Measurements from ENCODE around the gene DLG2. TPM values are rescaled to one million over a fixed set of nuclear protein-coding genes. Genes with fewer than 3 reads are reported as not detected.

The DLG2 gene
- total and polyA plus RNA-seq, 3 experiments from 2014 or later: 0.81 to 1.5 (median 1.3) TPM

DNA sequence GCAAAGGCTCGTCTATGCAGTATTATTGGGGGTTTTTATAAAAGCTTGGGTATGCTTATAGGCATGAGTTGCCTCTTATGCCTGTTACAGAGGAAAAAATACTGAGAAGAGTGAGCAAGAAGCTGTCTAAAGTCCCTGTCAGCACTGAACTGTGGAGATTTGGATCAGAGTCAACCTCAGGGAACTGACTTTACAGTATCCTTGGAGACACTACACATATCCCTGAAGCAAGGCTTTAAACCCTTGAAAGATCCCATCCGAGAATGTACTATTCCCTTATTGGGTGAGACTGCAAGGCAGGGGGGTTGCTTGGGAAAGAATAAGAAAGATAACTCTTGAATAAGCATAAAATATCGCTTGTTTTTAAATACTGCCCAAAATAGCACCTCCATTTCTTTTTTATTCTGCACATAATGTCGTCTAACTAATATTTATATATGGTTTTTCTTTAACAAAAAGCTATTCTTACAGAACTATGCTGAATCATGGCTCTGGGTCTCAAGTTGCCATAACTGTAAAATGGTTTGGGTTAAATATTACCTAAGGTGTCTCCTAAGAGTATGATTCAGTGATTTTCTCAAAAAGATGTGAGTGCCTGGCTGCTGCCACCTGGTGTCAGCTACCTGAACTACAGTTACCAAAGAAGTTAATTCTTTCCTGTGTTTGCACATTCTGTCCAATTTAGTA is 1062.8 kb downstream of the DLG2 start:
- Mint-ChIP-seq H3K36me3 (no peaks in the 10 kb centered on the region), H3K9me3 (peaks cover 0 to 18% (median 5%) of the 10 kb centered on the region in 5 donors), H3K27me3 (no peaks in the 10 kb centered on the region), H3K4me1 (no peaks in the 10 kb centered on the region), H3K4me3 (no peak overlapping the region), H3K27ac (no peak overlapping the region)
- ChIA-PET CTCF (no interaction called here), POLR2A (no interaction called here)
- no peak overlapping the region for H3K27ac ChIP-seq (ENCODE audit: low read depth, low read length)
- DNase-seq: no peak
- no peaks in the 10 kb centered on the region for H3K4me1 ChIP-seq (ENCODE audit: insufficient read depth, low read length)
- no peak overlapping the region for H3K4me3 ChIP-seq (ENCODE audit: low read length)
- no peaks in the 10 kb centered on the region for H3K36me3 ChIP-seq (ENCODE audit: insufficient read depth, low read length)
- no peaks in the 10 kb centered on the region for H3K27me3 ChIP-seq (ENCODE audit: insufficient read depth, low read length, poor library complexity, severe bottlenecking)
- H3K9me3 ChIP-seq (ENCODE audit: low read length): no peaks in the 10 kb centered on the region

- no peaks in the 10 kb centered on the region for H3K4me1 Mint-ChIP-seq
- POLR2A ChIA-PET: no interaction called here
- no peak for DNase-seq
- no peaks in the 10 kb centered on the region for H3K36me3 Mint-ChIP-seq
- H3K4me1 ChIP-seq (ENCODE audit: insufficient read depth, low read length): no peaks in the 10 kb centered on the region
- no peaks in the 10 kb centered on the region for H3K9me3 ChIP-seq (ENCODE audit: low read length)
- H3K4me3 Mint-ChIP-seq: no peak overlapping the region
- H3K9me3 Mint-ChIP-seq: peaks cover 0 to 18% (median 3%) of the 10 kb centered on the region in 5 donors
- CTCF ChIA-PET: no interaction called here
- no peak overlapping the region for H3K27ac ChIP-seq (ENCODE audit: low read depth, low read length)
- no peaks in the 10 kb centered on the region for H3K27me3 Mint-ChIP-seq
- no peaks in the 10 kb centered on the region for H3K27me3 ChIP-seq (ENCODE audit: insufficient read depth, low read length, poor library complexity, severe bottlenecking)
- no peak overlapping the region for H3K4me3 ChIP-seq (ENCODE audit: low read length)
- no peak overlapping the region for H3K27ac Mint-ChIP-seq
- no peaks in the 10 kb centered on the region for H3K36me3 ChIP-seq (ENCODE audit: insufficient read depth, low read length)
Observed at GRCh38 chr11:84563356-84563755, 1063.8 kb downstream of the DLG2 start.

- no peaks in the 10 kb centered on the region for H3K4me1 Mint-ChIP-seq
- H3K9me3 Mint-ChIP-seq: peaks cover 0 to 7% (median 4%) of the 10 kb centered on the region in 5 donors
- Histone ChIP-seq H3K9me3 (ENCODE audit: low read length) (no peaks in the 10 kb centered on the region), H3K27me3 (ENCODE audit: insufficient read depth, low read length, poor library complexity, severe bottlenecking) (no peaks in the 10 kb centered on the region), H3K27ac (ENCODE audit: low read depth, low read length) (no peak overlapping the region), H3K4me1 (ENCODE audit: insufficient read depth, low read length) (no peaks in the 10 kb centered on the region), H3K4me3 (ENCODE audit: low read length) (no peak overlapping the region), H3K36me3 (ENCODE audit: insufficient read depth, low read length) (no peaks in the 10 kb centered on the region)
- no peak for DNase-seq
- no peak overlapping the region for H3K4me3 Mint-ChIP-seq
- no peak overlapping the region for H3K27ac Mint-ChIP-seq
- no peaks in the 10 kb centered on the region for H3K36me3 Mint-ChIP-seq
- H3K27me3 Mint-ChIP-seq: no peaks in the 10 kb centered on the region
- ChIA-PET POLR2A (no interaction called here), CTCF (no interaction called here)
Observed at GRCh38 chr11:84560206-84560605, 1066.9 kb downstream of the DLG2 start.

GRCh38 chr11:84558085-84558905 is 1068.8 kb downstream of the DLG2 start:
- H3K27ac Mint-ChIP-seq: no peak overlapping the region
- H3K27ac ChIP-seq (ENCODE audit: low read depth, low read length): no peak overlapping the region
- no peak overlapping the region for H3K4me3 Mint-ChIP-seq
- ChIA-PET CTCF (no interaction called here), POLR2A (no interaction called here)
- no peak for DNase-seq
- H3K4me1 Mint-ChIP-seq: no peaks in the 10 kb centered on the region
- no peaks in the 10 kb centered on the region for H3K9me3 ChIP-seq (ENCODE audit: low read length)
- H3K4me1 ChIP-seq (ENCODE audit: insufficient read depth, low read length): no peaks in the 10 kb centered on the region
- H3K9me3 Mint-ChIP-seq: peaks cover 3 to 11% (median 8%) of the 10 kb centered on the region in 5 donors
- H3K4me3 ChIP-seq (ENCODE audit: low read length): no peak overlapping the region
- no peaks in the 10 kb centered on the region for H3K36me3 Mint-ChIP-seq
- peaks cover 0 to 2% of the 10 kb centered on the region in 2 donors for H3K27me3 Mint-ChIP-seq
- no peaks in the 10 kb centered on the region for H3K27me3 ChIP-seq (ENCODE audit: insufficient read depth, low read length, poor library complexity, severe bottlenecking)
- H3K36me3 ChIP-seq (ENCODE audit: insufficient read depth, low read length): no peaks in the 10 kb centered on the region

- Histone ChIP-seq H3K4me1 (ENCODE audit: insufficient read depth, low read length) (no peaks in the 10 kb centered on the region), H3K9me3 (ENCODE audit: low read length) (no peaks in the 10 kb centered on the region), H3K27ac (ENCODE audit: low read depth, low read length) (no peak overlapping the region), H3K4me3 (ENCODE audit: low read length) (no peak overlapping the region), H3K27me3 (ENCODE audit: insufficient read depth, low read length, poor library complexity, severe bottlenecking) (no peaks in the 10 kb centered on the region), H3K36me3 (ENCODE audit: insufficient read depth, low read length) (no peaks in the 10 kb centered on the region)
- H3K9me3 Mint-ChIP-seq: peaks cover 7 to 25% (median 13%) of the 10 kb centered on the region in 5 donors
- CTCF ChIA-PET: no interaction called here
- H3K27me3 Mint-ChIP-seq: peaks cover 0 to 2% of the 10 kb centered on the region in 2 donors
- POLR2A ChIA-PET: no interaction called here
- H3K27ac Mint-ChIP-seq: no peak overlapping the region
- no peaks in the 10 kb centered on the region for H3K4me1 Mint-ChIP-seq
- H3K36me3 Mint-ChIP-seq: no peaks in the 10 kb centered on the region
- DNase-seq: no peak
- H3K4me3 Mint-ChIP-seq: no peak overlapping the region
Observed at GRCh38 chr11:84552791-84553190, 1074.4 kb downstream of the DLG2 start.

DNA sequence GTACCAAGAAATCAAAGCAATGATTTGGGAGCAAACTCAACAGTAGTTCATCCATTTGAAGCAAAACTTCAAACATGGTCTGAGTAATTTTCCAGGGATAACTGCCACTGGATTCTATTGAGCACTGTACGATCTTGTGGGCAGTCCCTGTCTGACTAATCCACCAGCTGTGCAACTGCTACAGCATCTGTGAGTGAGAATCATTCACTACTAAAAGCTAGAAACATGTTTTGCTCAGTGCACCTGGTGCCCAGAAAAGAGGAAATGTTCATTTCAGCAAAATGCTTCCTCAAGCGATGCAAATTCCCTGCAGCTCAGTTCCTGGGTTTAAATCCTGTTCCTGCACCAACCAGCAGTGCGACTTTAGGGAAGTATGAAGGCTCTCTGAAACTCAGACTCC is 1077.9 kb downstream of the DLG2 start:
- no peak overlapping the region for H3K27ac ChIP-seq (ENCODE audit: low read depth, low read length)
- Mint-ChIP-seq H3K4me1 (no peaks in the 10 kb centered on the region), H3K36me3 (no peaks in the 10 kb centered on the region), H3K9me3 (peaks cover 10 to 29% (median 20%) of the 10 kb centered on the region in 5 donors), H3K4me3 (no peak overlapping the region), H3K27me3 (peaks cover 0 to 2% of the 10 kb centered on the region in 2 donors), H3K27ac (no peak overlapping the region)
- no peak for DNase-seq
- no peaks in the 10 kb centered on the region for H3K27me3 ChIP-seq (ENCODE audit: insufficient read depth, low read length, poor library complexity, severe bottlenecking)
- H3K4me3 ChIP-seq (ENCODE audit: low read length): no peak overlapping the region
- CTCF ChIA-PET: no interaction called here
- H3K36me3 ChIP-seq (ENCODE audit: insufficient read depth, low read length): no peaks in the 10 kb centered on the region
- POLR2A ChIA-PET: no interaction called here
- no peaks in the 10 kb centered on the region for H3K4me1 ChIP-seq (ENCODE audit: insufficient read depth, low read length)
- no peaks in the 10 kb centered on the region for H3K9me3 ChIP-seq (ENCODE audit: low read length)

DNA sequence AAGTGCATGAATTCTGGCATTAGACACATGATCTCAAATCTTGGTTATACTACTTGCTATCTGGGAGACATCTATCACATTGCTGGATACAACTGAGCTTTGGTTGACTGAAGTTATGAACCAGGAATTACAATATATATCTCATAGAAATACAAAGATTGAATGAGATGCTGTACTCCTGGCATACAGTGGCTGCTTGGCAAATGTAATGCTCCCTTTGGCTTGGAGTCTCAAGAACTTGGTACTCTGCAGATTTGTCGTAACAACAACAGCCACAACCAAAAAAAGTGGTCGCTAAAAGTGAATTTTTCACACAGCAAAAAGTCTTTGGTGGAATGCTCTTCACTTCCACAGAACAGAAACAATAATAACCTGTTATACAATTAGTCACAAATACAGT is 1082.6 kb downstream of the DLG2 start:
- Histone ChIP-seq H3K4me1 (ENCODE audit: insufficient read depth, low read length) (no peaks in the 10 kb centered on the region), H3K4me3 (ENCODE audit: low read length) (no peak overlapping the region), H3K27ac (ENCODE audit: low read depth, low read length) (no peak overlapping the region), H3K36me3 (ENCODE audit: insufficient read depth, low read length) (no peaks in the 10 kb centered on the region), H3K9me3 (ENCODE audit: low read length) (no peaks in the 10 kb centered on the region), H3K27me3 (ENCODE audit: insufficient read depth, low read length, poor library complexity, severe bottlenecking) (no peaks in the 10 kb centered on the region)
- no peaks in the 10 kb centered on the region for H3K4me1 Mint-ChIP-seq
- H3K36me3 Mint-ChIP-seq: no peaks in the 10 kb centered on the region
- POLR2A ChIA-PET: no interaction called here
- no peak overlapping the region for H3K27ac Mint-ChIP-seq
- H3K9me3 Mint-ChIP-seq: peaks cover 10 to 30% (median 23%) of the 10 kb centered on the region in 5 donors
- no peak overlapping the region for H3K4me3 Mint-ChIP-seq
- CTCF ChIA-PET: no interaction called here
- no peaks in the 10 kb centered on the region for H3K27me3 Mint-ChIP-seq
- no peak for DNase-seq

DNA sequence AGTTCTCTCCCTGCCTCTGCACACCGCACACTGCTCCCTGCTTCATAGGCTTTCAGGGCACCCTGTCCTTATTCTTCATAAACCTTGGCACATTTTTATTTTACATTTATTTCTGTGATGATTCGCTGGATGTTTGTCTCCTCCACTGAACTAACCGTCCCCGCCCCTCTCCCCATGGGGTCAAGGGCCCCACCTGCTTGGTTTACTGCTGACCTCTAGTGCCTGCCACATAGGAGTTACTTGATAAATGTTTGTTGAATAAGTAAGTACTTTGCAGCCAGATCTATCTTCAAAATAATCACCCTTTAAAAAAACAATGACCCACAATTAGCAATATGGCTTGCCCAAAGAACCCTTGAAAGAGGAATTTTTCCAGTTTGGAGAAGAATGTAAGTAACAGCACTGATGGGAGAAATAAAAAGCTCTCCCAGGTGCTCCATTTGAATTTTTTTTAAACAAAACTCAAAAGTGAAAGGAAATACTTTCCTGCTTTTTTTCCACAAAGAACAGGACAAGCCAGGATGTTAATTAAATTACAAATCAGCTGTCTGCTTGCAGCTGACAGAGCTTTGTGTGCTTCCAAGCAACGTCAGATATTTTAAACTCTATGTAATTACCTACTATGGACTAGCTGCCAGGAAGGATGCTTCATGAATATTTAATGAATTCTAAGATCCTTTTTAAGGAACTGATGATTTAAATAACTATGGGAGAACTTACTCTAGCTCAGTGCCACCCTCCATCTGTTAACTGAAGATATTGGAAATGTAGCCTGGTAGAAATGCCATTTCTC is 1083.6 kb downstream of the DLG2 start:
- Mint-ChIP-seq H3K9me3 (peaks cover 11 to 31% (median 25%) of the 10 kb centered on the region in 5 donors), H3K4me1 (no peaks in the 10 kb centered on the region), H3K27ac (no peak overlapping the region), H3K36me3 (no peaks in the 10 kb centered on the region), H3K4me3 (no peak overlapping the region), H3K27me3 (no peaks in the 10 kb centered on the region)
- no peaks in the 10 kb centered on the region for H3K9me3 ChIP-seq (ENCODE audit: low read length)
- H3K36me3 ChIP-seq (ENCODE audit: insufficient read depth, low read length): no peaks in the 10 kb centered on the region
- H3K27me3 ChIP-seq (ENCODE audit: insufficient read depth, low read length, poor library complexity, severe bottlenecking): no peaks in the 10 kb centered on the region
- POLR2A ChIA-PET: no interaction called here
- no peak overlapping the region for H3K4me3 ChIP-seq (ENCODE audit: low read length)
- H3K27ac ChIP-seq (ENCODE audit: low read depth, low read length): no peak overlapping the region
- DNase-seq: no peak
- CTCF ChIA-PET: no interaction called here
- H3K4me1 ChIP-seq (ENCODE audit: insufficient read depth, low read length): no peaks in the 10 kb centered on the region
